ENCODE measurements around the gene LTN1.

The LTN1 gene

DNA sequence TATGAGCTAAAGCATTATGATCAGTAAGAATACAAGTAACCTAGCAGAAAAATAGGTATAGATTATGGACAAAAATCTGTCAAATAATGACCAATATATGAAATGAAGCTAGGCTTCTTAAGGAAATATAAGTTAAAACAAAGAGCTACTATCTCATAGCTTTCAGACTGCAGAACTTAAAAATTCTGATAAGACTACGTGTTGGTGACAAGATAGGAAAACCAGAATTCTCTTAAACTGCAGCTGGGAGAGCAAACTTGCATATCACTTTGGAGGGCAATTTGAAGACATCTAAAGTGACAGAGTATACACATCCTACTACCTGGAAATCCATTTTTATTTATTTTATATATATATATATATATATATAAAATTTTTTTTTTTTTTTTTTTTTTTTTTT lies 65.5 kb downstream of the LTN1 start:
- DNase-seq = no peak

DNA sequence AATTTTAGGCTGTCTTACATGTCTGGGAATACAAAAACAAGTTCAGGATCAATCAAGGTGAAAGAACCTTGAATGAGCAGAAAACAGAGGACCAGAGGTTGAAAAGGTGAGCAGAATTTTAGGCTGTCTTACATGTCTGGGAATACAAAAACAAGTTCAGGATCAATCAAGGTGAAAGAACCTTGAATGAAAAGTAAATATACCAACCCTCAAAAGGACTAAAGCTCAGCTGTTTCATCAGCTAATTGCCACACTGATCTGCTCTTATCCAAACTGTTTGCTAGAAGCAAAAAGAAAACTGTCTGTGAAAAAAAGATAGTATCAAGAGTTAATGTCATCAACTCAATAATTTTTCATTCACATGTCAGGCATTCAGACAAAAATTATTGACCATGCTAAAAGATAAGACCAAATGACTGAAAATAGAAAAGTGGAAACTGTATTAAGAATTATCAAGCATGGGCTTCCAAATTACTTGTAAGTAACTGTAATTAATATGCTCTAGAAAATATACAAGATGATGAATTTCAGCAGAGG lies 69.2 kb downstream of the LTN1 start:
- DNase-seq = no peak

GRCh38 chr21:28922368-28922767 lies 70.3 kb downstream of the LTN1 start:
- DNase-seq = no peak

- DNase-seq = no peak
Measured at GRCh38 chr21:28916150-28916893, 76.4 kb downstream of the LTN1 start.

- DNase-seq = no peak
Measured at GRCh38 chr21:28913071-28913470, 79.6 kb downstream of the LTN1 start.

DNA sequence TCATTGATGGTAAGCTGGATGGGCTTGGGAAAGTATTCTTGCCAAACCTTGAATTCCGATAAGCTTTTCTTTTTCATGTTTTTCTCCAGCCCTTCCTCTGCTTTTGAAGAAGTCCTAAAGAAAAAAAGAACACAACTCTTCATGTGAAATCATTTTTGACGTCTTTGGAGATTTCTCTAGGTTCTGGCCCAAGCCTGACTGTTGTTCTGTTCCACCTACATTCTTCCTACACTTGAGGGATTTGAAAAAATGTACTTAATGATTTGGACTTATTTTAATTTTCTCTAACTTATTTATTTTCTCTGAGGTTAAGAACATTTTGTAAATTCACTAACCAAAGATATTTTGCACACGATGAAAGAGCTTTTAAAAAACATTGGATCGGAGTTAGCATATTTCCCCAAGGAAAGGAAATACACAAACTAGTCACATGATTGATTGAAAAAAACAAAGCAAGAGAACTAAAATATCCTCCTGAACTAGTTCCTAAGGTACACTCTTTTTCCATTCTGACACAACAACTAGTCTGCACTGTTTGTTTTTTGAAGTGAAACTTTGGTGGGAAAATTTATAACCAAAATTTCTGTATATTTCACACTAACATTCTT lies 82.3 kb downstream of the LTN1 start:
- no peak for DNase-seq

GRCh38 chr21:28908351-28908750 lies 84.3 kb downstream of the LTN1 start:
- no peak for DNase-seq

DNA sequence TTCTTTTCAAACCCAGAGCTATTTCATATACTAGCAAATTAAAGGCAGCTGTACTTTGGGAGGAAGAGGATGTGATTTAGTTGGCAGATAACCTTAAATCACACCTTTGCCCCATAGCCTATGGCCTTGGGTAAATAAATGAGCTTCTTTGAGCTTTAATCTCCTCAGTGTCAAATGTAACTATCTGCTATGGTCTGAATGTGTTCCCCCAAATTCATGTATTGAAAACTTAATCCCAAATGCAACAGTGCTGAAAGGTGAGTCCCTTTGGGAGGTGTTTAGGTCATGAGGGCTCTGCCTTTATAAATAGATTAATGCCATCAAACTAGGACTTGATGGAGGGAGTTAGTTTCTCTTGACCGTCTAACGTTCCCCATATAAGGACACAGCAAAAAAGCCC lies 85.8 kb downstream of the LTN1 start:
- DNase-seq = no peak

DNA sequence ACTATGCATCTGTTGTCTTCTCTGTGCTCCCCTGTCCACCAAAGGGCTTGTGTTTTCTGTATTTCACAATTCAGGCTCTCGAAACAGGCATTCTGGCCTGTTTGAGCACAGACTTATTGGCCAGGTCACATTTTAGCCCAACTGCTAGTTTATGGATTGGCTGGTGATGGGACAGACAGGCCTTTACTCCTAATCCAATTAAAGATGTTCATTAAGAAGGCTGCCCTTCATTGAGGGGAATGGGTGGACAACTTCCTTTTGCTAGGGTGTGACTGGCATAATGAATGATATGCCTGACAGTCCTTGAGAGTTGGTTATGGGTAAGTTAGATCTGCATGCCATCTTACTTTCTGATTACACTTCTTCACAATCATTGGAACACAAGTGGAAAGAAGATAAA lies 86.4 kb downstream of the LTN1 start:
- DNase-seq = no peak

DNA sequence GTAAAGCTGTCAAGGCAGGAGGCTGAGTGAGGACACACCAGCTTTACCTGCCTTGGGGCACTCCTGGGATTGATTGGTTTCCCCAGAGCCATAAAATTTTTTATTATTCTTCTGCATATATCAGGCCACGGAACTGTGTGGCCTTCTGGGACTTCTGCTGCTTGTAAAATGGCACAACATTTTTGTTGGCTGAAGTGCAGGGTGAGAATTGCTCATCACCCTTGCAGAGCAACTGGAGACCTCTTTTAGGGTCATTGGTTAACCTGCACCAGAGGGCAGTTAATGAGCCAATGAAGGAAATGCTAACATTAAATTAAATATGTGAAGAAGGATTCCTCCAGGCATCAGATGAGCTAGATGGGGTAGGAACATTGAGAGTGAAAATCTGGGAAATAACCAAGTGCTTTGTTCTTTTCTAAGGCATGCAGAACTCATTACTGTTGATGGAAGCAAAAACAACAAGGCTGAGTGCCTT lies 87.7 kb downstream of the LTN1 start:
- no peak for DNase-seq

DNA sequence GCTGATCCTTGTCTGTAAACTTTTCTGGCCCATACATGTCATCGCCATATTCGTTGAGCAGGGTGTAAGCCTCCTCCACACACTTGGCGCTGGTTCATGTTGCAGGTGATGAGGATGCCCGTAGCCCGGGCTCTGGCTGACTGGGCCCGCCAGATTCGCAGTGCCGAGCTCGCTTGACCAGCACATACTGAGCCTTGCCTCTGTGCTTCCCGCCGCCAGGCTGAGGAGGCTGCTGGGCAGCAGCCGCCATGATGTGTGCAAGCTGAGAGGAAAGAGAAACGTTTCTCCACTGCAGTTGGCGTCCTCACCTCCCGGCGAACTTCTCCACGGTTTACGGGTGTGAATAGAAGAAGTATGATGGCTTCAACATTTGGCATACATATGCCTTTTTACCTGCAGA lies 89.2 kb downstream of the LTN1 start:
- DNase-seq = no peak

- DNase-seq = no peak
Measured at GRCh38 chr21:28900481-28900880, 92.2 kb downstream of the LTN1 start.

- no peak for DNase-seq
Measured at GRCh38 chr21:28899744-28900143, 92.9 kb downstream of the LTN1 start.

DNA sequence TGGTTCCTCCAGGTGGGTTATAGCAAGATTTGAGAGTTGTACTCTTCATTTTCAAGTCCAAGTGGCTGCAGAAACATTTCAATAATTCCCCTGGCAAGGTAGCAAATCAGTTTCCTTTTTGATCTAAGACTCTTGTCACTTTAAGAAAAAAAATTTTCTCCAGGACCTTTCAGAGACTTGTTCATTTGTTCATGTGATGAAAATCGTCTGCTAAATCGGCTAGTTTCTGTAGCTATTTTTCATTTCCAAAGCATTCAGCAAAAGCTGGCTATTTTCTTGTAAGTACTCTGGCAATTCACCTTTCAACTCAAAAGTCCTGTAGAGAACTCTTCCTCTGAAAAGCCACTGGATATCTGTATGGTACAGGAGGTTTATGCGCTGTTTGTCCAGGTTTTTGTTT lies 93.5 kb downstream of the LTN1 start:
- DNase-seq = no peak

DNA sequence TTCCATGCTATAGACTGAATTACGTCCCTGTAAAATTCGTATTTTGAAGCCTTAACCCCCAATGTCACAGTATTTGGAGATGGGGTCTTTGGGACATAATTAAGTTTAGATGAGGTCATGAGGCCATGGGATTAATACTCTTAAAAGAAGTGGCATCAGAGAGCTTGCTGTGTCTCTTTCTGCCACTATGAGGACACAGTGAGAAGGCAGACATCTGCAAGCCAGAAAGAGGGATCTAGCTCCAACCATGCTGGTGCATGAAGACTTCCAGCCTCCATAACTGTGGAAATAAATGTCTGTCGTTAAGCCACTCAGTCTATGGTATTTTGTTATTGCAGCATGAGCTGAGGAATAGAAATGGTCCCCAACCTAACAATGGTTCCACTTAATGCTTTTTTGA lies 99.0 kb downstream of the LTN1 start:
- DNase-seq = no peak

- no peak for DNase-seq
Measured at GRCh38 chr21:28892199-28893111, 100.2 kb downstream of the LTN1 start.

DNA sequence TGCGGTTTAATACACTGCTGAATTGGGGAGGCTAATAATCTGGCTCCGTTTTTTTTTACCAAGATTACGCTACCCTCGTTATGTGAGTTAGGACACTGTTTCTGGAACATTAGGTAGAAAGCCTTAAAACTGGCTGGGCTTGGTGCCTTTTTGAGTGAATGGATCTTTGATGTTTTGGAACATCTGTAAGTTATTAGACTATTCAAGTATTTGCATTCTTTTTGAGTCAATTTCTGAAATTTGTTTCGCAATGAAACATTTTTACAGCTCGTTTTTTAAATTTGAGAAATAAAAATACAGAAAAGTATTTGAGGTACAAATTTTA lies 106.9 kb downstream of the LTN1 start:
- DNase-seq = no peak

GRCh38 chr21:28884976-28885852 lies 107.5 kb downstream of the LTN1 start:
- peak; percentile 97 for DNase-seq

DNA sequence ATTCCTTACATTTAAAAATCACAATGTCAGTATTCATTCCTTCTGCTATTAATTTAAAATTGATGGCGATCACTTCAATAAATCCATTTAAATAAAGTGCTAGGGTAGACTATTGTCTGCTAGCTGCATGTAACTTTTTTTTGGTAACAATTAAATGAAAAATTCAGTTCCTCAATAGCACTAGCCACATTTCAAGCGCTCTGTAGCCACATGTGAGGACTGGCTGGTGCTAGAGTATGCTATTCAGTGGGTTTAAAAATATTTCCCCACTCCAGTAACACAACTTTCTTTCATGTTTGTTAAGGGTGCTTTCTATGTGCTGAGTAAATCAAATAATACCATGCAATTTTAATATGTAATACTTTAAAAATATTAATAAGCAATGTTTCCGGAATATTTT lies 108.2 kb downstream of the LTN1 start:
- DNase-seq = peak; percentile 58

DNA sequence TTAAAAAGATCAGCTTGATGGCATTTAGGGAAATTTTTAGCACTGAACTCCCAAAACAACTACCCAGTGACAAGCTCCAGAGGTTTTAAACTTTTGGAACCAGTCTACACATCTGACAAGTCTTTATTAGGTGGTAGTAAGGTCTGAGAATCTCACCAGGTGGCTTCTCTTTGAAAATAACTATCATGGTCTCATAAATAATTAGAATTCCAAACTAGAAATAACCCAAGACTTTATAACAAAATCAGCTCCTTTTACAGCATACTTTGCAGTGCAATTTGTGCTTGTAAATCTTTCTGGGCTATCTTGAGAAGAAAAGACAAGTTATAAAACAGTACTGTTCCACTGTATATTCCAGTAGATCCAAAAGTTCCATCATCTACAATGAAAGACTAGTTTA lies 108.7 kb downstream of the LTN1 start:
- no peak for DNase-seq

GRCh38 chr21:28882345-28882744 lies 110.3 kb downstream of the LTN1 start:
- DNase-seq = no peak
